Esophagus squamous epithelium (tissue), 5 donors: ENCODE measurements around the gene SLC43A3. TPM values are rescaled to one million over a fixed set of nuclear protein-coding genes. Genes with fewer than 3 reads are reported as not detected.

Source experiments
- DNase-seq: peaks from one replicate; lab custom pipeline; 2025; lab: John Stamatoyannopoulos, UW
- H3K27ac ChIP-seq, 4 donors: fragments of 200-600 bp; sonication (generic); one replicate each; pipeline ENCODE4 v1.5.1; 2016 to 2019; ENCODE audit warnings: mild to moderate bottlenecking in 1 of 4
- H3K27me3 ChIP-seq, 4 donors: fragments of 200-600 bp; sonication (generic); 1 replicate in 3 of 4; 2 replicates in 1 of 4; pipeline versions ENCODE4 v1.5.1 to v1.6.0; 2017 to 2021; ENCODE audit warnings: antibody characterized with exemption in 1 of 4
- H3K36me3 ChIP-seq, 3 donors: fragments of 200-600 bp; sonication (generic); one replicate each; pipeline ENCODE4 v1.5.1; 2016 to 2019
- H3K4me1 ChIP-seq, 3 donors: fragments of 200-600 bp; sonication (generic); one replicate each; pipeline ENCODE4 v1.5.1; 2017 to 2019
- H3K4me3 ChIP-seq, 4 donors: fragments of 200-600 bp; sonication (generic); 1 replicate in 3 of 4; 2 replicates in 1 of 4; pipeline ENCODE4 v1.5.1; 2016 to 2019; ENCODE audit warnings: mild to moderate bottlenecking in 2 of 4, moderate library complexity in 1 of 4
- H3K9me3 ChIP-seq, 3 donors: fragments of 200-600 bp; sonication (generic); one replicate each; pipeline ENCODE4 v1.5.1; 2016 to 2019
- POLR2A ChIP-seq, 4 donors: fragments of 450-650 bp; IDR thresholded peaks; one replicate each; pipeline ENCODE4 v1.6.1; 2017; ENCODE audit warnings: antibody characterized with exemption in 4 of 4, mild to moderate bottlenecking in 4 of 4, moderate library complexity in 3 of 4
- WGBS, 2 donors: methylation state at CpG; one replicate each; pipeline ENCODE4 v1.1.5; 2018; 5-methylcytosine and 5-hydroxymethylcytosine counted together
- intact Hi-C: fragments of 100-400 bp; cut with DNase I; formaldehyde crosslinking; loops from one replicate; pipeline ENCODE4 v1.15.0; 2022
- total RNA-seq, 4 donors: library from RNA; depleted of rRNA; stranded (reverse); fragments of >200 nt; gene quantifications; one replicate each; pipeline ENCODE4 v1.1.0, GENCODE V29; 2016
- TF ChIP-seq, protein P1 (sequence below), 6 experiments: fragments of 450-650 bp in 4 of 6; fragments of 200-600 bp in 2 of 6; sonication (generic) in 2 of 6; IDR thresholded peaks; one replicate each; pipeline ENCODE4 v1.5.1; 2016 to 2019; ENCODE audit warnings: antibody characterized with exemption in 6 of 6, mild to moderate bottlenecking in 4 of 6, moderate library complexity in 4 of 6
- donor health status: DM: yes; HTN: yes; CAD: no.

Gene SLC43A3
- total RNA-seq, 4 donors from 2014 or later, result 54.1 to 90.9 (median 75.6) TPM

DNA sequence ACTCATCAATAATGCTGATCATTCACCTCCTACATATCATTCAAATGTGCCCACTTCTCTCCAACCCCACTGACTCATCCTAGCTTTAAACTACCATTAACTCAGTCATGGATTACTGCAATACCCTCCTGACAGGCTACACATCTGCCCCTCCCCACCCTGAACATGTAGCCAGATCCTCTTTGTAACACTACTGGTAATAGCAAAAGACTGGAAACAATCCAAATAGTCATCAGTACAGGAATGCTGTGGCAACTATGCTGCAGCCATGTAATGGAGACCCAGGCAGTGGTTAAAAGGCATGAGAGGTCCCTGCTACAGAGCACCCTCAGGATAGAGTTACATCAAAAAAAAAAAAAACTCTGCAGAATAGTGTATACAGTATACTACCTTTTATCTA is 16.6 kb downstream of the SLC43A3 start:
- TF ChIP-seq POLR2A (IDR thresholded peaks at IDR 0.05), result no peak
- TF ChIP-seq, protein P1, sequence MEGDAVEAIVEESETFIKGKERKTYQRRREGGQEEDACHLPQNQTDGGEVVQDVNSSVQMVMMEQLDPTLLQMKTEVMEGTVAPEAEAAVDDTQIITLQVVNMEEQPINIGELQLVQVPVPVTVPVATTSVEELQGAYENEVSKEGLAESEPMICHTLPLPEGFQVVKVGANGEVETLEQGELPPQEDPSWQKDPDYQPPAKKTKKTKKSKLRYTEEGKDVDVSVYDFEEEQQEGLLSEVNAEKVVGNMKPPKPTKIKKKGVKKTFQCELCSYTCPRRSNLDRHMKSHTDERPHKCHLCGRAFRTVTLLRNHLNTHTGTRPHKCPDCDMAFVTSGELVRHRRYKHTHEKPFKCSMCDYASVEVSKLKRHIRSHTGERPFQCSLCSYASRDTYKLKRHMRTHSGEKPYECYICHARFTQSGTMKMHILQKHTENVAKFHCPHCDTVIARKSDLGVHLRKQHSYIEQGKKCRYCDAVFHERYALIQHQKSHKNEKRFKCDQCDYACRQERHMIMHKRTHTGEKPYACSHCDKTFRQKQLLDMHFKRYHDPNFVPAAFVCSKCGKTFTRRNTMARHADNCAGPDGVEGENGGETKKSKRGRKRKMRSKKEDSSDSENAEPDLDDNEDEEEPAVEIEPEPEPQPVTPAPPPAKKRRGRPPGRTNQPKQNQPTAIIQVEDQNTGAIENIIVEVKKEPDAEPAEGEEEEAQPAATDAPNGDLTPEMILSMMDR (IDR thresholded peaks at IDR 0.05), result no peak
- Histone ChIP-seq H3K4me1 (peaks cover 0 to 40% (median 17%) of the 10 kb centered on the region in 3 donors), H3K4me3 (no peak overlapping the region), H3K27ac (no peak overlapping the region), H3K36me3 (peaks cover 16 to 100% (median 51%) of the 10 kb centered on the region in 3 donors), H3K27me3 (no peaks in the 10 kb centered on the region), H3K9me3 (no peaks in the 10 kb centered on the region)
- intact Hi-C loops, result no loop called here
- DNase-seq, result no peak

- no peak for DNase-seq
- Histone ChIP-seq H3K9me3 (no peaks in the 10 kb centered on the region), H3K27me3 (no peaks in the 10 kb centered on the region), H3K27ac (no peak overlapping the region), H3K4me1 (peaks cover 0 to 41% (median 17%) of the 10 kb centered on the region in 3 donors), H3K36me3 (peaks cover 16 to 94% (median 43%) of the 10 kb centered on the region in 3 donors), H3K4me3 (no peak overlapping the region)
- intact Hi-C loops, result no loop called here
- TF ChIP-seq, protein P1 (IDR thresholded peaks at IDR 0.05), result no peak
- no peak for TF ChIP-seq POLR2A (IDR thresholded peaks at IDR 0.05)
- WGBS, 2 donors, result 90 to 93% methylated on average over 14 to 15 of the region's 18 CpGs
Measured at GRCh38 chr11:57409321-57410100, 17.4 kb downstream of the SLC43A3 start.

DNA sequence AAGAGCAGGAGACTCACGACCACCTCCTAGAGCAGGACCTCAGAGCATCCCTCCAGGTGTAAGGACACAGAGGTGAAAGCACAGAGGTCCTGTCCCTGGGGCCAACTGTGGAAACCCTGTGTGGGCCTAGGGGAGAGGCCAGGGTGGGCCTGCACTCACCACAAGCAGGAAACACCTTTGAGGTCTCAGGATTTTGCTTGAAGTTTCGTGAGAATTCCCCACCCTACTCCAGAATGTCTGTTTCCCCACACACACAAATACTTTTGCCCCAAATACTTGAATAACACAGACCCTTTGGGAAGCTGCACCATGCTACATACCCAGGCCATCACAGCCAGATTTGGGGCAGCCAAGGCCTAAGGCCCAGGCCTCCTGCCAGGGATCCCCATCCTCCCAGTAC is 18.1 kb downstream of the SLC43A3 start:
- Histone ChIP-seq H3K27me3 (no peaks in the 10 kb centered on the region), H3K36me3 (peaks cover 16 to 91% (median 35%) of the 10 kb centered on the region in 3 donors), H3K4me3 (no peak overlapping the region), H3K9me3 (no peaks in the 10 kb centered on the region), H3K4me1 (peaks cover 0 to 40% (median 17%) of the 10 kb centered on the region in 3 donors), H3K27ac (no peak overlapping the region)
- WGBS, 2 donors, result 41% methylated on average over 2 of the region's 2 CpGs; no CpG with 5 or more reads in 1 of the 2 donors
- intact Hi-C loops, result no loop called here
- DNase-seq, result no peak
- no peak for TF ChIP-seq POLR2A (IDR thresholded peaks at IDR 0.05)
- TF ChIP-seq, protein P1 (IDR thresholded peaks at IDR 0.05), result no peak

GRCh38 chr11:57407941-57408475 is 18.9 kb downstream of the SLC43A3 start:
- Histone ChIP-seq H3K4me1 (peaks cover 0 to 32% (median 17%) of the 10 kb centered on the region in 3 donors), H3K27ac (no peak overlapping the region), H3K4me3 (no peak overlapping the region), H3K36me3 (peaks cover 16 to 83% (median 32%) of the 10 kb centered on the region in 3 donors), H3K9me3 (no peaks in the 10 kb centered on the region), H3K27me3 (no peaks in the 10 kb centered on the region)
- WGBS, 2 donors, result 89 to 91% methylated on average over 8 of the region's 8 CpGs
- no peak for DNase-seq
- intact Hi-C loops, result no loop called here
- TF ChIP-seq POLR2A (IDR thresholded peaks at IDR 0.05), result no peak
- TF ChIP-seq, protein P1 (IDR thresholded peaks at IDR 0.05), result no peak
